Measurements from ENCODE around the gene BRPF1.

The BRPF1 gene, protein sequence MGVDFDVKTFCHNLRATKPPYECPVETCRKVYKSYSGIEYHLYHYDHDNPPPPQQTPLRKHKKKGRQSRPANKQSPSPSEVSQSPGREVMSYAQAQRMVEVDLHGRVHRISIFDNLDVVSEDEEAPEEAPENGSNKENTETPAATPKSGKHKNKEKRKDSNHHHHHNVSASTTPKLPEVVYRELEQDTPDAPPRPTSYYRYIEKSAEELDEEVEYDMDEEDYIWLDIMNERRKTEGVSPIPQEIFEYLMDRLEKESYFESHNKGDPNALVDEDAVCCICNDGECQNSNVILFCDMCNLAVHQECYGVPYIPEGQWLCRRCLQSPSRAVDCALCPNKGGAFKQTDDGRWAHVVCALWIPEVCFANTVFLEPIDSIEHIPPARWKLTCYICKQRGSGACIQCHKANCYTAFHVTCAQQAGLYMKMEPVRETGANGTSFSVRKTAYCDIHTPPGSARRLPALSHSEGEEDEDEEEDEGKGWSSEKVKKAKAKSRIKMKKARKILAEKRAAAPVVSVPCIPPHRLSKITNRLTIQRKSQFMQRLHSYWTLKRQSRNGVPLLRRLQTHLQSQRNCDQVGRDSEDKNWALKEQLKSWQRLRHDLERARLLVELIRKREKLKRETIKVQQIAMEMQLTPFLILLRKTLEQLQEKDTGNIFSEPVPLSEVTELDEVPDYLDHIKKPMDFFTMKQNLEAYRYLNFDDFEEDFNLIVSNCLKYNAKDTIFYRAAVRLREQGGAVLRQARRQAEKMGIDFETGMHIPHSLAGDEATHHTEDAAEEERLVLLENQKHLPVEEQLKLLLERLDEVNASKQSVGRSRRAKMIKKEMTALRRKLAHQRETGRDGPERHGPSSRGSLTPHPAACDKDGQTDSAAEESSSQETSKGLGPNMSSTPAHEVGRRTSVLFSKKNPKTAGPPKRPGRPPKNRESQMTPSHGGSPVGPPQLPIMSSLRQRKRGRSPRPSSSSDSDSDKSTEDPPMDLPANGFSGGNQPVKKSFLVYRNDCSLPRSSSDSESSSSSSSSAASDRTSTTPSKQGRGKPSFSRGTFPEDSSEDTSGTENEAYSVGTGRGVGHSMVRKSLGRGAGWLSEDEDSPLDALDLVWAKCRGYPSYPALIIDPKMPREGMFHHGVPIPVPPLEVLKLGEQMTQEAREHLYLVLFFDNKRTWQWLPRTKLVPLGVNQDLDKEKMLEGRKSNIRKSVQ (N-terminal part only)

DNA sequence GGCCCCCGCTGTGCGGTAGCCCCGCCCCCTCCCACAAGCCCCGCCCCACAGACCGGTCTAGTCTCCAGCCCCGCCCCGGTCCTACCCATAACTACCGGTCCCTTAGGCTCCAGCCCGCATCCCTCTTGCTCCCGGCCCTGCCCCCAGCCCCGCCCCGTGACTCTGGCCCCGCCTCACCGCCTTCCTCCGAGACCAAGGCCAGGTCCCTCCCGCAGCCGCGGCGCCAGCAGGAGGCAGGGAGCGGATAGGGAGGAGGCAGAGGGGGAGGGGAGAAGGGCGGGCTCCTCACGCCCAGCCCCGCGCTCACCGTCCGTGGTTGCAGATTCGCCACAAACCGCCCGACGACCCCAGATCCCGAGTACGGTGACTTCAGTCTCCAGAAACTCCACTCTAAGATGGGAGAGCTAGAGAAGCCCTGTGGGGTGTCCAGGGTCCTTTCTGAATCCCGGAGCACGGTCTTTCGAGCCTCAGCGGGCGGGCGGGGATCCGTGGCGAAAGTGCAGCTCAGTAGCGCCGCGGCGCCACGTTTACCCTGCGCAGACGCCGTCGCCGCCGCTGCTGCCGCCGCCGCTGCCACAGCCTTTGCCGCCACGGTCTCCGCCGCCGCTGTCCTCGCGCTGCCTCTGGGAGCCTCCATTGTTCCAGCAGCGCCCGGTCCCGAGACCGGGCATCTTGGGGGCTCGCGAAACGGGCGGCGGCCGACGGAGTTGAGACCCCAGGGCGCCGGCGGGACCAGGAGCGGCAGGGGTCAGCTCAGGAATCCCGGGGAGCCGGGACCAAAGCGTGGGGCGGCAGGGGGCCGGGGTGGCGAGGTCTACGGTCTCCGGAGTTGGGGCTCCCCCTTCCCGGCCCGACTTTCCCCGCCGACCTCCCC, at the start of gene BRPF1:
Gene BRPF1 (plus strand): TSS at position 530 of the 874 bp plus-strand sequence. CDS start 2,406 bp downstream, outside the sequence.
- DNase-seq, result peak; percentile 99 to 100

DNA sequence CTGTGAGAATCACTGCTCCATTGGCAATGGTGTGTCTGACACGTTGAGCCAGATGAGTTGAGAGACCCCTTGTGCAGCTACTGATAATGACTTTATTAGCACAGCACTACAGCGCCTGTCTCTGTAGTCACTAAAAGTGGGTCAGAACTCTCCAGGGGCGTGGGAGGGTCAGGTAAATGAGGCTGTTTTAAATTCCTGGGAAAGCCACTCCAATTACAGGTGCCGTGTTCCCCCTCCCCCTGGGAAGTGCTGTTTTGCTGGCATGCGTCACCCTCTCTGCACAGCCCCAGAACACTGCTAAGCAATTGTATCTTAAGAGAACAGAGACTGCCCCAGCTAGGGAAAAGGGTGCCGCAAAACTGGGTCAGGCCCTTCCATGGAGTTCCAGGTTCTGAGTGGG, 49.4 kb upstream of the BRPF1 start:
- no peak for DNase-seq

DNA sequence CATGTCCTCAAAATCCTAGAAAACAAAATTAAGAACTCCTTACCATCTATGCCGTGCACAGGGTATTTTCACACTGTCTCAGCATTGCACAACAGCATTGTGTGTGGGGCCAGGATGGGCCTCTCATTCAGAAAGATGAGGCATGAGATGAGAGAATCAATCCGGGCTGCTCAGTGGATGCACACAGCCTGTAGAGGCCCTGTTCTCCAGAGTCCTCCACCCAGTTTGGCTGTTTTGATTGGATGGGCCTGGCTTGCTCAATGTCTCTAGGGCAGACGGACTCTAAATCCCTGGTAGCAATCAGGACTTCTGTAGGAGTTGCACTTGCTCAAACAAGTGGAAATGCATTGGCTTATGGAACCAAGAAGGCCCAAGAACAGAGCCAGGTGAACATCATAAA, 48.1 kb upstream of the BRPF1 start:
- no peak for DNase-seq

DNA sequence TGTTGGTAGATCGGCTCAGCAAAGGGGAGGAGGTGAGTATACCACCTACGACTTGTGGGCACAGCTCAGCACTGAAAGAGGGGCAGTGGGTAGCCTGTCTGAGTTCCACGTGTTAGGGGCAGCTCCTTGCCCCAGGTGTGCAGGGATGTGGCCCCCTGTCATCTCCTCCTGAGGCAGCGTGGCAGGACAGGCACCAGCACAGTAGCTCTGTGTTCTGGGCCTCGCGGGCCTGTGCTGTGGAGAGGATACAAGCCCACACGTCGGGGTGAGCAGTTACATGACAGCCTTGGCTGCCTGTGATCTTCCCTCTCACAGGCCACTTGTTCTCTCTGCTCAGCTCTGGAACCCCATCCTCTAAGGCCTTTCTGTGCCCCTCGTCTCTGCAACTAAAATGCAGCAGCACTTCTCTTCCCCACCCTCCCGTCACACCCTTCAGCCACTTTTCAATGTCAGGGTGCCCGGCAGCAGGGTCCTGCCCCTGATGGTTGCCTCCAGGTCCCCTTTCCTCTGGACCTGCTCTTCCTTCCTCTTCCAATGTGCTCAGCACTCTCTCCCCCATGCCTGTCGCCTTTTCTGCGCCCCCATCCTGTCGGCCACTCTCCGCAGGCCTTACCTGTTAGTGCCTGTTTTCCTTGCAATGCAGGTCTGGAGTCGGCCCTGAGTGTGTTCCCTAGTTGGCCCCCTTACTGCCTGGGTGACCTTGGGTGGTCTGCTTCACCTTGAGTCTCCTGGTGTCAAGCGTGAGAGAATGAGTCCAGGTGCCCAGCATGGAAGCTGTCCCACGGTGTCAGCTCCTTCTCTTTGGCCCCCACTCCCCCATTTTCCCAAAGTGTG, 46.1 kb upstream of the BRPF1 start:
- DNase-seq, result no peak

DNA sequence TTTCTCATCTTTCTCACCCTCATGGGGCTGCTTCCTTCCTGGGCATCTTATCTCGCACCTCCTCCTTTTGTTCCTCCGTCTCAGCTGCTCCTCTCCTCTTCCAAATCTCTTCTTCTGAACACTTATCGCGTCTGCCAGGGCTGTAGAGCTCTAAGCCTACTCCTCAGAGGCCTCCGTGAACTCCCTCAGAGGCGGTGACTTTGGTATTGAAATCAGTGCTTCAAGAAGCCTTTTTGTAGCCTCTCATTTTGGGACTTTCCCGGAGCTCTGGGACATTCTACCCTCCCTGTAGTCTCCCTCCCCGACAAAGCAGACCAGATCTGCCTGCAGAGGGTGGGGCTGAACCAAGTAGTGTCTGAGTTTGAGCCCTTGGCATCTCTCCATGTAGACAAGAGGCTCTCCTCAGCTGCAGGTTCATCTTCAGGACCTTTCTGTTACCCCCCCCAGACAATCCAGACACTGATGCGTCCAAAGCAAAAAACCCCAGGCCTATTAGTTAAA, 45.4 kb upstream of the BRPF1 start:
- DNase-seq, result no peak

DNA sequence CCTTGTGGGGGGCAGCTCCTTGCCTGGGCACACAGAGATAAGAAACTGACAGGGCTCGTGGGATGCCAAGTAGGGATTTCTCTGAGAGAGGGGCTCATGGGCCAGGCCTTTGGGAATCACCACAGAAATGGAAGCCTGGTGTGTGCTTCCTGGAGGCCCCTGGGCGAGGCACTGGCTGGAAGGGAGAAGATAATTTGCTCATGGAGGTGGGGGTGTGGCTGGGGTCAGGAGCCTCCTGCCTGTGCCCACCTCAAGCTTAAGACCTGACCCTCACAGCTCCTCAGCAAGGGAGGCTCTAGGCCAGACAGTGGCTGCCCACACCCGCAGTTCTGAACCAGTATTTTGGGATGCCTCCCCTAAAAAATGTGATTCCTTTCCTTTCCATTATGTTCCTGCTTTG, 44.8 kb upstream of the BRPF1 start:
- DNase-seq, result no peak

DNA sequence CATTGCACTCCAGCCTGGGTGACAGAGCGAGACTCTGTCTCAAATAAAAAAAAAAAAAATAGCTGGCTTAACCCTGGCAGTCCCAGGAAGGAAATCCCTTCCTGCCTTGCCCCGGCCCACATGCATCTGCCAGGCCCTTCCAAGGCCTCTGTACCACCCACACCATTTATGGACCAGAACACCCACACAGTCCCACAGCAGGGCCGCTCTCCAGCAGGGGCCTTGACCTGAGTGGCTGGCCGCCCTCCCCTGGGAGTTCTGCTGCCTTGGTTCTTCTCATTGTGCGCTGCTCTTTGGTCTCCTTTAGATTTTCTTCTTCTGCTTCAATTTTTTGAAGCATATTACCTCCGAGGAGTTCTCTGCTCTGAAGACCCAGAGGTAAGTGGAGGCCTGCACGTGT, 44.0 kb upstream of the BRPF1 start:
- no peak for DNase-seq

DNA sequence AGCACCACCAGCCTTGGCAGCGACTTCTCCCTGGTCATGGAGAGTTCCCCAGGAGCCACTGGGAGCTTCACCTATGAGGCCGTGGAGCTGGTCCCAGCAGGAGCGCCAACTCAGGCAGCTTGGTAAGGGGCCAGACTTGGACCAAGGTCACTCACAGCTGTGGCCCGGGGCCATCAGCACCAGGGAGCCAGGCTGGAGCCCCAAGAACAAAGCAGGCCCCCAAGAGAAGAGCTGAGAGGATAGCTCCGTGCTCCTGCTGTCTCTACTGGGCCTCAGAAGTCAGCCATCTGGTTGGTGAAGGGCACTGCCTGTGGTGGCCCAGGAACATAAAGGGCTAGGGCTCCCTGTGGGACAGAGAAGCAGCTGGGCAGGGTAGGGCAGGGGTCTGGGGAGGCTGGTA, 42.6 kb upstream of the BRPF1 start:
- DNase-seq, result no peak

DNA sequence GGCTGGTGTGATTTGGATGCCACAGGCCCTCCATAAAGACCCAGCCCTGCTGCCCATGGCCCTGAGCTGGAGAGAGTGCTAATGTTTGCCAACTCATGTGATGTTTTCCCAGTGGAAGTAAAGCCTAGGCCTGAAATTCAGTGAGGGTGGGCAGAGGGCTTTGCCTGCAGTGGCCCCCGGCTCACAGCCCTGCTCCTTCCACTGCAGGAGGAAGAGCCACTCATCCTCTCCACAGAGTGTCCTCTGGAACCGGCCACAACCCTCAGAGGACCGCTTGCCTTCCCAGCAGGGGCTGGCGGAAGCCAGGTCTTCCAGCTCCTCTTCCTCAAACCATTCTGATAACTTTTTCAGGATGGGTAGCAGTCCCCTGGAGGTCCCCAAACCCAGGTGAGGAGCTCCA, 41.8 kb upstream of the BRPF1 start:
- no peak for DNase-seq

DNA sequence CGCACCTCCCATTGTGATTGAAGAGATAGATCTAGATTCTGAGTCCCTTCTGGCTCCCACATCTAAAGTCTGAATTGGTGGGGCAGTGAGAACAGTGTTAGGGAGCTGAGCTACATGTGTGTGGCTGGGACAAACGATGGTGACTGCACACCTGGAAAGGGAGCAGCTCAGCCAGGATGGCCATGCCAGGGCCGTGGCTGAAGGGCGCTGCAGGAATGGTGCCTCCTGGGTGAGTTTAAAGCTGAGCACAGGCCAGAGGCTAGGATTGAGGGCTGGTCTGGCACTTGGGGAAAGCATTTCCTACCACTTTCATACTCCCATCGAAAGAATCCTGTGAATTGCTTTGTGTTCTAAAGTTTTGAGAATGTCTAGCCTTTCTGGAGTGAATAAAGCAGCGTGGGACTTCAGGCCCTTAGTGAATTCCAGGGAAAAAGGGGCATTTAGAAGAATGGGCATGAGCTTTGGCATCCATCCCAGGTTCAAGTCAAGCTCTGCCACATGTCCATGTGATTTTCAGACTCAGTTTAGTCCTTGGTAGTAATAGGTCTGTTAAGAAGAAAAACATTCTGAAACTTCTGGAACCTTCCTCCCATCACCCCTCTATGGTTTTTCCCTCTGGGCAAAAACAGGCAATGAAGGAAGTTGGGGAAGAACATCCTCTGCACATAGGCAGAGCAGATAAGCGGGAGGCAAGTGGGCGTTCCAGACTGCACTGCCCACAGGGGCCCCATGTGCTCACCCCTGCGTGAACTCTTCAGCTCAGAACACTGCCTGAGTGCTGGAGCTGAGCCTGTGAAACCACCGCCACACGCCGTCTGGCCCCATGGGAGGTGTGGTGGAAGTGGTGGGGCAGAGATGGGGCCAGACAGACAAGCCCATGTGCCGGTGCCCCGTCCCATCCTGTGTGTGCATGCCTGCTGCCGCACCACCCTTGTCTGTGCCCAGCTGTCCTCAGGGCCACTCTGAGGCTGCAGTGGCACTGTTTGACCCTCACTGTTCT, 40.8 kb upstream of the BRPF1 start:
- DNase-seq, result no peak

DNA sequence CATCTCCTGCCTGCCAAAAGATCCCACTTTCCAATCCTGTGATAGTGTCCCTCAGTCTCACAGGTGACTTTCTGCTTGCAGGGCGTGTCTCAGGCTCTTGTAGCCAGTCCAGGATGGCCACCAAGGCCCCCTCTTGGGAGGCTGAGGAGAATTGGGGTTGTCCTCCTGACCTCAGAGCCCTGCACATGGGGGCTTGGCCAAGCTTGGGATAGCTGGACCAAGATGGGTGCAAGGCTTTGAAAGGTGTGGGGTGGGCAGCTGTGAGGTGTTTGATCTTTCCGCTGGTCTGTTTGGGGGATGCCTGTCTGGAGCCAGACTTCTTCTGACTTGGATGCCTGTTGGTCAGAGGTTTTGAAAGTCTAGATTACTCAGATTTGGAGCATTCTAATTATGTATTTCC, 39.9 kb upstream of the BRPF1 start:
- DNase-seq, result no peak

DNA sequence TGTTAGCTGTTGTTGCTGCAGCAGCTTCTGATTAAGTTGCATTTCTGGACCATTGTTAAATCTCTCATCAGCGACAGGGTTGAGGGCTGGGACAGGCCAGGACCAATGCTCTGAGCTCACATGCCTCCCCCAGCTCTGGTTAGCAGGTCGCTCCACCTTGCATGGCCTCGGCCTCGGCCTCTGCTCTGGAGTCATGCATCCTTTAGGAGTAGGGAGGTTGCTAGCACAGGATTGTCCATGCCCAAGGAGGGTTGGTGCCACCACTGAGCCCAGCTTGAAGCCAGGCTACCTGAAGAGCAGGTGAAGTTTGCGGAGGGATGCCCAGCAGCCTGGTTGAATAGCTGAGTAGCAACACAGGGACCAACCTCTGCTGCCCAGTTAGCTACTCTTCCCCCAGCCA, 39.1 kb upstream of the BRPF1 start:
- DNase-seq, result no peak

DNA sequence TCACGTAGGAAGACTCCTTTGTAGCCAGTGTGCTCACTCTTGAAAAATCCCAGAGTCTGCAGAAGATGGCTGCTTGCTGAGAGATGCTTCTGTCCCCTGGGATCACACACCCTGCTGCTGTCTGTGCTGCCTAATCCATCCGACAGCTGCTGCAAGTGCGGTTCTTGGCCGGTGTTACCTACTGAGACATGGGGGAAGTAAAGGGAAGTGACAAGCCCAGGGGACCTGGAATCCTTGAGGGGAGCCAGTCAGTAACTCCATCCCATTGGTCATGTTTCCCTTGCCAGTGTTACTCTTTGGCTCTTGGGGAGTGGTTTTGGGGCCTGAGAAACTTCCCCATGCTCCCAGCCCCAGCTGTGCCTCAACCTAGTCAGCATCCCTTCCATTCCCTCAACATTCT, 36.2 kb upstream of the BRPF1 start:
- DNase-seq, result no peak

DNA sequence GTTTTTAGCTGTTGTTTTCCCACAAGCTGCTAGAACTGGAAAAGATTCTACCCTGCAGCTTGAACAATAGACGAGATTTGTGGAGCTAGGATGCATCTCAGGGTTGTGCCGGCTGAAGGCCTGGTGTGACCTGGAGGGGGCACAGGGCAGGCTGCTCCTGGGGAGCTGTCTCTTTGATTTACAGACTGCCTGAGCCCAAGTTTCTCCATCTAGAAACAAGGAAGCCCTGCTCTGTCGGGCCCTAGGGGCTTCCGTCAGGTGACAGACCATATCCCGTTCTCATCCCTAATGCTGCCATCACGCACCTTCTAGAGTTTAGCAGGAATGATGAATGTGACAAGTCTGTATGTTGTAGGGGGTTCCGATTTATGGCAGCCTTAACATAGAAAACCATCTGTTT, 35.8 kb upstream of the BRPF1 start:
- no peak for DNase-seq

DNA sequence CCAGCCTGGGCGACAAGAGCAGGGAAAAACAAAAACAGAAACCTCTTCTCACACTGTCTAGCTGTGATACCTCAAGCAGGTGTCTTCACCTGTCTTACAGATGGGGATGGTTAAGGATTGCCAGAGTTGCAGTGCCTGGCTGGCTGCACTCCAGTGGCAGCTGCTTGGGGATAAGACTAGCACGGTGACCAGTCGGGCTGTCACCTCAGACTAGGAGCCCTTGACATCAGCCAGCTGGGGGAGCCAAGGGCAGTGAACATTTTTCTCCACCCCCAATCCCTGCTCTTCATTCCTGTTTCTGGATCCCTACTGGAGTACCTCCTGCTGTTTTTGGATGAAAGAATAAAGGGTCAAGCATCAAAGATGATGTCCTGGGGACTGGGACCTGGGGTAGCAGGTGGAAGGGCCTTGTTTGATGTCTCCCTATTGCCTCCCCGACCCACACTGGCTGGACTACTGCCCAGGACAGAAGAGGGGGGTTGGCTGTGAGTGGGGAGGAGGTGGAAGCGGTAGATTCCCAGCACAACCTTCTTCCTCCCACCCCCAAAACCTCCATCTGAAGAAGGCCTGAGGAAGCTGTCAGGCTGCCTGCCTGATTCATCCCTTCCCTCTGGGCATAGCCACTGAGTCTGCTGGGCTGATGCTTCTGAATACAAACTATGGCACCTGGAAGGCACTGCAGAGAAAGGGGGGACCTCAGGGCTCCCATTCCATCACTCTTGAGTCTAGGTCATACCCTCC, 34.9 kb upstream of the BRPF1 start:
- no peak for DNase-seq

DNA sequence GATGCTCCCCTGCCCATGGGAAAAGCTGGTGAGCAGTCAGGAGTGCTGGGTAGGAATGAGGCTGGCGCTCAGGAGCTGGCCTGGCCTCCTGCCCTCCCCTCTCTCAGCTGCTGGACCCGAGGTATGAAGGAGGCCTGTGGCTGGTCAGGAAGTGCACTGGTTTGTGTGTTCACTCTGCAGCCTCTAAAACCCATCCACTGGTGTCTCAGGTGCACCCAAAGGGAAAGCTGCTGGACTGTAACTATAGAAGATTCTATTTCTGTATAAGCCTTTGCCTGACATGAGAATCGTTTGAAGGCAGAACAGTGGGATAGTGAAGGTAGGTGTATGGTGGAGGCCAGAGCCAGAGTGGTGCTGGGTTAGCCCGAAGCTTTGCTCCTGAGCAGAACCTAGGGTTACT, 33.6 kb upstream of the BRPF1 start:
- no peak for DNase-seq

DNA sequence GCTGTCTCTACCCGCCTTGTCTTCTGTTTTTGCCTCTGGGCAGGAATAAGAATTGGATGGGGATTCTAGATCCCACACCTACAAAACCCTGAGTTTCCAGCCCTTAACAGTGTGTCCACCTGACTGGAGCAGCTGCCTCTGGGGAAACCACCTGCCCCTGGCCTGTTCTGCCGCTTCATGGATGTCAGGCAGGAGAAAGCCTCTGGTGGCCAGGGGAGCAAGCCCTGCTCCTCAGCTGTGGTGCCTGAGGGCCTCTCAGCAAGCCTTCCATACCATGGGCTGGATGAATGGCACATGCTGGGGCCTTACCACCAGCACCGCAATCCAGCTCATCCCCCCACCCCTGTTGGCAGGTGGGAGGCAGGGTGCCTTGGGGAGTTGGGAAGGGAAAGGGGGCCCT, 33.2 kb upstream of the BRPF1 start:
- DNase-seq, result no peak

DNA sequence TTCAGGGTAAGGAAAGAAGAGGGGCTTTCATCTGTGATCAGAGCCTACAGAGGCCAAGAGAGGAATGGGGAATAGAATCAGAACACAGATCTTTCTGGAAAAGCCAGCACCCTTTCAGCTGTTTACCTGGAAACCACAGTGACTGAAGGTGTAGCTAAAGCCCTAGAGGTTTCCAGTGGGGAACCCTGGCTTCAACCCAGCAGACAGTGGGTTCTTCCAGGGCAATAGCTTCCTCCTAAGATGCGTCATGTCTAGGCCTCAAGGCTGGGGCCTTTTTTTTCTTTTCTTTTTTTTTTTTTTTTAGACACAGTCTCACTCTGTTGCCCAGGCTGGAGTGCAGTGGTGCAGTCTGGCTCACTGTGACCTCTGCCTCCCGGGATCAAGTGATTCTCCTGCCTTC, 31.0 kb upstream of the BRPF1 start:
- no peak for DNase-seq

DNA sequence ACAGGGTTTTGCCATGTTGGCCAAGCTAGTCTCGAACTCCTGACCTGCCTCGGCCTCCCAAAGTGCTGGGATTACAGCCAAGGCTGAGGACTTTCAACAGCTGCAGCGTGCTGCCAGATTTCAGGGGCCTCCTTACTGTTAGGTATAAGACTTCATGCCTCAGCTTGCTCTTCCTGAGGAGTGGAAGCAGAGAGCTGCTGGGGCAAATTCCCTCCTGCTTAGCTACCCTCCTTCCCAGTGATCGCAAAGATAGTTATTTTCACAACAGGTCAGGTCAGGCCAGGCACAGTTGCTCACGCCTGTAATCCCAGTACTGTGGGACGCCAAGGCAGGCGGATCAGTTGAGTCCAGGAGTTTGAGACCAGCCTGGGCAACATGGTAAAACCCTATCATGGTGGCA, 30.5 kb upstream of the BRPF1 start:
- DNase-seq, result no peak

Data from hippocampal formation (tissue), 2 donors.